Osteoblast (primary cell): ENCODE results near the gene RGMA. TPM values are rescaled to one million over a fixed set of nuclear protein-coding genes. Genes with fewer than 3 reads are reported as not detected.

Experiments used
- DNase-seq: peaks from one replicate; pipeline ENCODE4 v3.0.0; 2011; ENCODE audit warnings: low spot score, mixed read lengths; ENCODE audit not compliant: insufficient read length; ENCODE audit errors: missing footprints
- H2AFZ ChIP-seq: 2 replicates; pipeline ENCODE4 v1.6.0; 2011; ENCODE audit warnings: mild to moderate bottlenecking, low read length
- H3K27ac ChIP-seq: 2 replicates; pipeline ENCODE4 v1.5.1; 2011; ENCODE audit warnings: mild to moderate bottlenecking, low read depth, low read length, moderate library complexity
- H3K27me3 ChIP-seq: 2 replicates; pipeline ENCODE4 v1.6.0; 2012; ENCODE audit warnings: mild to moderate bottlenecking, control low read depth, inconsistent platforms, low read length, moderate library complexity; ENCODE audit not compliant: insufficient read depth
- H3K36me3 ChIP-seq: 2 replicates; pipeline ENCODE4 v1.5.1; 2011; ENCODE audit warnings: mild to moderate bottlenecking, low read length, control low read depth, moderate library complexity; ENCODE audit not compliant: insufficient read depth
- H3K4me1 ChIP-seq: 2 replicates; pipeline ENCODE4 v1.5.1; 2011; ENCODE audit warnings: mild to moderate bottlenecking, low read length, control low read depth, moderate library complexity; ENCODE audit not compliant: insufficient read depth
- H3K4me2 ChIP-seq: 2 replicates; pipeline ENCODE4 v1.6.0; 2011; ENCODE audit warnings: mild to moderate bottlenecking, low read length; ENCODE audit not compliant: insufficient read depth
- H3K4me3 ChIP-seq: fragments of 200-600 bp; sonication (generic); 3 replicates; pipeline ENCODE4 v1.5.1; 2012; ENCODE audit warnings: mild to moderate bottlenecking, low read length, inconsistent platforms; ENCODE audit not compliant: insufficient read depth
- H3K79me2 ChIP-seq: 2 replicates; pipeline ENCODE4 v1.6.0; 2012; ENCODE audit warnings: mild to moderate bottlenecking, low read length, control low read depth, inconsistent platforms; ENCODE audit not compliant: insufficient read depth
- H3K9me3 ChIP-seq: 2 replicates; pipeline ENCODE4 v1.5.1; 2011; ENCODE audit warnings: low read depth, low read length, control low read depth
- H4K20me1 ChIP-seq: 2 replicates; pipeline ENCODE4 v1.6.0; 2012; ENCODE audit warnings: mild to moderate bottlenecking, low read length, control low read depth; ENCODE audit not compliant: insufficient read depth
- total RNA-seq: library from RNA; depleted of rRNA; stranded (reverse); fragments of >200 nt; gene quantifications from 2 replicates; pipeline ENCODE4 v1.2.3, GENCODE V29; 2012
- TF ChIP-seq, protein P1 (sequence below): IDR thresholded peaks from 2 replicates; pipeline ENCODE4 v1.5.1; 2011; ENCODE audit warnings: mild to moderate bottlenecking, low read depth, low read length, moderate library complexity; ENCODE audit errors: extremely low read depth

RGMA gene
- total RNA-seq, 1 donor: 2.5 TPM

DNA sequence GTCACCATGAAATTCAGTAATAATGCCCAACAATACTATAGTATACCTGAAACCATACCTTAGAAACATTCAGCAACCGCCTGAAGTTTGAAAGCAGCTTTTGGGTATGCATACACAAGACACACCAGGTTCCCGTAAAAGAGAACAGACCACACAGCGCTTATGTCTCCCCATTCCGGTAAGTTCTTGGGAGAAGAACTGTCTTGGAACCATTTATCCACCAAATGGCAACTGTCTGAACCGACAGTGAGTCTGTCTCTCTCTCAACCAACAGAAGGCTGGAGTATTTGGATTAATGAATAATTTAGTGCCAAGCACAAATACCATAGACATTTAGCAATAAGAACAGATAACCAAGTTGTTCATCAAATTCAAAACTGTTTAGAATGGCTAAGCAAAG, 7.6 kb downstream of the RGMA start:
- no peak for DNase-seq
- TF ChIP-seq, protein P1, sequence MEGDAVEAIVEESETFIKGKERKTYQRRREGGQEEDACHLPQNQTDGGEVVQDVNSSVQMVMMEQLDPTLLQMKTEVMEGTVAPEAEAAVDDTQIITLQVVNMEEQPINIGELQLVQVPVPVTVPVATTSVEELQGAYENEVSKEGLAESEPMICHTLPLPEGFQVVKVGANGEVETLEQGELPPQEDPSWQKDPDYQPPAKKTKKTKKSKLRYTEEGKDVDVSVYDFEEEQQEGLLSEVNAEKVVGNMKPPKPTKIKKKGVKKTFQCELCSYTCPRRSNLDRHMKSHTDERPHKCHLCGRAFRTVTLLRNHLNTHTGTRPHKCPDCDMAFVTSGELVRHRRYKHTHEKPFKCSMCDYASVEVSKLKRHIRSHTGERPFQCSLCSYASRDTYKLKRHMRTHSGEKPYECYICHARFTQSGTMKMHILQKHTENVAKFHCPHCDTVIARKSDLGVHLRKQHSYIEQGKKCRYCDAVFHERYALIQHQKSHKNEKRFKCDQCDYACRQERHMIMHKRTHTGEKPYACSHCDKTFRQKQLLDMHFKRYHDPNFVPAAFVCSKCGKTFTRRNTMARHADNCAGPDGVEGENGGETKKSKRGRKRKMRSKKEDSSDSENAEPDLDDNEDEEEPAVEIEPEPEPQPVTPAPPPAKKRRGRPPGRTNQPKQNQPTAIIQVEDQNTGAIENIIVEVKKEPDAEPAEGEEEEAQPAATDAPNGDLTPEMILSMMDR: no peak
- no peaks in the 10 kb centered on the region for H4K20me1 ChIP-seq
- H3K27ac ChIP-seq: no peak overlapping the region
- H3K9me3 ChIP-seq: no peaks in the 10 kb centered on the region
- H3K36me3 ChIP-seq: no peaks in the 10 kb centered on the region
- H3K27me3 ChIP-seq: peaks cover 9% of the 10 kb centered on the region
- H2AFZ ChIP-seq: no peak overlapping the region
- H3K4me1 ChIP-seq: no peaks in the 10 kb centered on the region
- H3K4me3 ChIP-seq: no peak overlapping the region
- no peaks in the 10 kb centered on the region for H3K79me2 ChIP-seq
- H3K4me2 ChIP-seq: no peak overlapping the region

DNA sequence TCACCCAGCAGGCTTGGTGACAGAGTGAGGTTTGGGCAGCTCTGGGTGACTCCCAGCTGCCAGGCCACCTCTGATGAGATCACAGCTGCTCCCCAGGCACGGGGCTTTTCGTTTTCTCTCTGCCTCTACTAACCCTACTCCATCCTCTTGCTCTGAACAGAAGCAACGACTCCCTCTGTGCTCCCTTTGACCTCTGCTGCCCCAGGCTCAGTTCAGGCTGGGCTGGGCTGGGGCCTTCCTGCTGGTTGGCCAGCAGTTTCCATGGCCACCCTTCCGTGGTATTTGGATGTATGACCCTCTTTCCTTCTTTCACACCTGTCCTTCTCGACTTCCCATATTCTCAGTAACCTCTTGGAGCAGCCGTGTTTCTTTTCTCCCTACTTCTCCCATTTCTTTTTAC, 8.6 kb downstream of the RGMA start:
- DNase-seq: no peak
- no peaks in the 10 kb centered on the region for H3K79me2 ChIP-seq
- H3K9me3 ChIP-seq: no peaks in the 10 kb centered on the region

DNA sequence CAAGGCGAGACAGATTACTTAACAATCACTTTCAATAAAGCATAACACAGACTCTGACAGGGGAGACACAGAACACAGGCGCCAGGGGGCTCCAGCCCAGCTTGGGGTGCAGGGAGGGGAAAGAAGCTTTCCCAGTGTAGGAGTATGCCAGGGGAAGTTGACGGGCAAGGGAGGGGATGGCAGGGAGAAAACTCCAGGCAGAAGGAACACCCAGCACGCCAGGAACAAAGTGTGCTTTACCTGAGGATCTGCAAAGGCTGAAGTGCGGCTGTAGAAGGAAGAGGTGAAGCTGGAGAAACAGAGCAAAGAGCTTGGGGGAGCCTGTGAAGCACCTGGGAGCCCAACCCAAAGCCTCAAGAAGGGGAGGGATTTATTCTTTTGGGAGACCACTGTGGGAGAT, 12.1 kb downstream of the RGMA start:
- Histone ChIP-seq H3K4me1 (peaks cover 7% of the 10 kb centered on the region), H3K4me3 (no peak overlapping the region), H4K20me1 (no peaks in the 10 kb centered on the region), H3K27ac (no peak overlapping the region), H3K79me2 (no peaks in the 10 kb centered on the region), H2AFZ (no peak overlapping the region), H3K27me3 (peaks cover 27% of the 10 kb centered on the region), H3K36me3 (no peaks in the 10 kb centered on the region), H3K9me3 (no peaks in the 10 kb centered on the region), H3K4me2 (no peak overlapping the region)
- DNase-seq: no peak
- TF ChIP-seq, protein P1: no peak

More for the DNA sequence above, 8.6 kb downstream of the RGMA start:
- no peak overlapping the region for H3K4me3 ChIP-seq
- no peak overlapping the region for H3K27ac ChIP-seq
- H2AFZ ChIP-seq: no peak overlapping the region
- H3K4me2 ChIP-seq: no peak overlapping the region
- H3K27me3 ChIP-seq: peaks cover 4% of the 10 kb centered on the region
- no peaks in the 10 kb centered on the region for H4K20me1 ChIP-seq
- H3K36me3 ChIP-seq: no peaks in the 10 kb centered on the region
- H3K4me1 ChIP-seq: no peaks in the 10 kb centered on the region
- TF ChIP-seq, protein P1: no peak

DNA sequence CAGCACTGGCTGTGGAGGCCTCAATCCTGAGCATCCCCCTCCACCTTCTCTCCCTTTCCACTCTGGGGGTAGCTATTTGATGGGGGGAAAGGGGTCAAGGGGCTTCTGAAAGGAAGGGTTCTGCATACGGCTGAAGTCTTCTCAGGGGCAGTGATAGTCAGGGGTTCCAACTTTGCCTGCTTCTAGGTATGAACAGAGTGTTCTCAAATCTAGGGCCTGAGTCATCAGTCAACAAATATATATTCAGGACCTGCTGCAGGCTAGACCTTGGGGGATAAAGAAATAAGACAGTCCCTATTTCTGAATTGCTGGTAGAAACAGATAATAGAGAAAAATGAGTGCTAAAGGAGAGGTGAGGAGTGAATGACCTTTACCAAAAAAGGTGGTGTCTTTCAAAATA, 12.8 kb downstream of the RGMA start:
- Histone ChIP-seq H3K27me3 (peaks cover 33% of the 10 kb centered on the region), H3K27ac (no peak overlapping the region), H2AFZ (no peak overlapping the region), H3K36me3 (no peaks in the 10 kb centered on the region), H4K20me1 (no peaks in the 10 kb centered on the region), H3K9me3 (no peaks in the 10 kb centered on the region), H3K4me3 (no peak overlapping the region), H3K4me1 (peaks cover 11% of the 10 kb centered on the region), H3K79me2 (no peaks in the 10 kb centered on the region), H3K4me2 (no peak overlapping the region)
- peak; percentile 71 for DNase-seq
- TF ChIP-seq, protein P1: no peak
